Activated CD8-positive, alpha-beta memory T cell treated with anti-CD3 and anti-CD28 coated beads, Interleukin-2, amount 50 U/mL, for 24 hours (primary cell): ENCODE data around the gene ZNF74.

Experiments
- DNase-seq: peaks from one replicate; pipeline ENCODE4 v3.0.0-alpha.2; 2020; ENCODE audit errors: extremely low read depth

Gene ZNF74

DNA sequence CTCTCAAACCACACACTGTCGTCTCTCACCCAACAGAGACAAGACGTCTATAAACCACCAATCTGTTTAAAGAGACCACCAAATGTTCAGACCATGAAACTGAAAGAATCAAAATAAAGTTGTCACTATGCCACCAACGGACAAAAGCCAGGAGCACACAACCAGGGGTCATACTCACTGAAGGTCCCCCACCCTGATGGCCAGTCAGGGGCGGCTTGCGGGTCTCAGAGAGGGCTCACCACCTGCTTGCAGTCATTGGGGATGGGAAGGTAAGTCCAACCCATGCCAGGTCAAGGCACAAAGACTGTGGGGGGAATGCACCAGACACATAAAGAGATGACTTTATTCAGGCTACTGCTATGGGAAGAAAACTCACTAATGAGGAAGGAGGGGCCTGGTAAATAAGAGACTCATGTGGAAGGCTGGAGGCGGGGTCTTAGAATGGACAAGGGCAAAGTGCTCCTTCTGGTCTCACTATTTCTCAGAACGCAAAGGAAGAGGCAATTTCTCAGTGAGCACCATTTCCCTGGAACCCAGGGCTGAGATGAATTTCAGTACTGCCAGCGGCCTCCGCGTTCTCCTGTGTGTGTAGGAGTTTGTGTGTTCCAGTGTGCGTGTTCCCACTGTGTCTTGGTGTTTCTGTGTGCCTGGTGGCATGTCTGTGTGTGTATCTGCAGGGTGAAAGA, 26.3 kb downstream of the ZNF74 start:
- DNase-seq = no peak

DNA sequence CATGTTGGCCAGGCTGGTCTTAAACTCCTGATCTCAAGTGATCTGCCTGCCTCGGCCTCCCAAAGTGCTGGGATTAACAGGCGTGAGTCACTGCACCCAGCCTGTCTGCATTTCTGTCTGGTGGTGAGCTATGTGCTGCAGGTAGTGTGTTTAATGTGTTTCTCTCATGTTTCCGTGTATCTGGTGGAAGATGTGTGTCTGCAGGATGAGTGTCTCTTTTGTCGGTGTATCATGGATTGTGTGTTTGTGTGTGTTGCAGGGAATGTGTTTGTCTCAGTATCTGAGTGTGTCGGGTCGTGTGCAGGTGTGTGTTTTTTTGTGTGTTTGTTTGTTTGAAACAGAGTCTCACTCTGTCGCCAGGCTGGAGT, 27.5 kb downstream of the ZNF74 start:
- no peak for DNase-seq

DNA sequence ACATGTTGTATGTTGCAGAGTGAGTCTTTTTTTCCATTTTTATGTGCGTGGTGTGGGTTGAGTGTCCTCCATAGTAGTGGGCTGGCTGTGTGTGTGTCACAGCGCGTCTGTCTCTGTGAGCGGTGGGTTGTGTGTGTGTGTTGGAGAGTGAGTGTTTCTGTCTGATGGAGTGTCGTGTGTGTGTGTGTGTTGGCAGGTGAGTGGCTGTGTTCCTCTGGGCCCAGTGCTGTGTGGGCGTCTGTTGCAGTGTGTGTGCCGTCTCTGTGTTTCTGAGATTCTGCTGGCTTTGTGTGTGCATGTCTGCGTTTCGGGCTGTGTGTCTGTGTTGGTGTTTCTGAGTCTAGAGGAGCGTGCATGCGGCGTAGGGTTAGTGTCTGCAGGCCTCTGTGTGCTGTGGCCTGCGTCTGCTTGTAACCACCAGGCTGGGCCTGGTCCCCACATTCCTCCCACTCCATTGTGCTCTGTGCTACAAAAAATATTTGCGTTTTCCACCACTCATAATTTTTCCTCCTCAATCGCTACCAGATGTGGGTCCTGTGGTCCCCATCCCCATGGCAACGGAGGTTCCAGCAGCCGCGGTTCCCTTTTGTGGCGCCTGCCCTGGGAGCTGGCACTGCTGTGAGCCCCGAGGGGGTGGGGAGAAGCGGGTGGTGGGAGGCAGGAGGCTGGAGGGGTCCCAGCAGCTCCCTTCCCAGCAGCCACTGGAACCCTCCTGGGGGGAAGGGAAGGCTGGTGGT, 28.5 kb downstream of the ZNF74 start:
- no peak for DNase-seq

DNA sequence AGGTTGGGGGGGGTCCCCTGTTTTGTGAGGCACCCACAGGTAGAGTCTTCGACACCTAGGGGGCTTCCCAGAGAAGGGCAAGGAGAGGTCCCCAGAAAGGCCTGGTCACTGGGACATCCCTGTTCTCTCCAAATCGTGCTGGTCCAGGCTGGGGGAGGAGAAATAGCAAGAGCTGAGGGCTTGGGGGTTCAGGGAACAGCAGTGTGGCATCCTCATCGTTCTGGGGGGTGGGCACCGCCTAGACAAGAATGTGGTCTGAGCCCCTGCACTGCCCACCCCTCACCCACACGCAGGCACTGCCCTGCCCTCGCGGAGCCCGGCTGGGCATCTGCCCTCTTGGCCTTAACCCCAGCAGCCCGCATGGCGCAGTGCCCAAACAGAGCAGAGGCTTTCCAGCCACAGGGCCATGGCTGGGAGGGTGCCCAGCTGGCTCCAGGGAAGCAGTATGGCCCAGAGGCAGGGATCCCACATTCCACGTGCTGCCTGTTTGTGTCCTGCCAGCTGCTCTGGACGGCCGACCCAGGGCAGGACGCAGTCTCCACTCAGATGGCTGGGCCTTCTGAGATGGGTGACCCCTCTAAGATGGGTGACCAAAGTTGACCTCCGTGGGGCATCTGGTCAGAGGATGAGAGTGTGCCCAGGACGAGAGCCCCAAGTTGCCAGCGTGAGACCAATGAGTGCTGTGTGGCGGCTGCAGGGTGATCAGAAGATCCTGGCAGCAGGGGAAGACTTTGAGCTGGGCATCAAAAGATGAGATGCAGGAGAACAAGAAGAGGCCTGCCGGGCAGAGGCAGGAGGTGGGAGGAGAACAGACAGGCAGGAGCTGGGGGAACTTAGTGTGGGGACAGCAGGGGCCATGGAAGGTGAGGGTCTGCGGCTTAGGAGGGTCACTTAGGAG, 29.3 kb downstream of the ZNF74 start:
- DNase-seq = no peak

DNA sequence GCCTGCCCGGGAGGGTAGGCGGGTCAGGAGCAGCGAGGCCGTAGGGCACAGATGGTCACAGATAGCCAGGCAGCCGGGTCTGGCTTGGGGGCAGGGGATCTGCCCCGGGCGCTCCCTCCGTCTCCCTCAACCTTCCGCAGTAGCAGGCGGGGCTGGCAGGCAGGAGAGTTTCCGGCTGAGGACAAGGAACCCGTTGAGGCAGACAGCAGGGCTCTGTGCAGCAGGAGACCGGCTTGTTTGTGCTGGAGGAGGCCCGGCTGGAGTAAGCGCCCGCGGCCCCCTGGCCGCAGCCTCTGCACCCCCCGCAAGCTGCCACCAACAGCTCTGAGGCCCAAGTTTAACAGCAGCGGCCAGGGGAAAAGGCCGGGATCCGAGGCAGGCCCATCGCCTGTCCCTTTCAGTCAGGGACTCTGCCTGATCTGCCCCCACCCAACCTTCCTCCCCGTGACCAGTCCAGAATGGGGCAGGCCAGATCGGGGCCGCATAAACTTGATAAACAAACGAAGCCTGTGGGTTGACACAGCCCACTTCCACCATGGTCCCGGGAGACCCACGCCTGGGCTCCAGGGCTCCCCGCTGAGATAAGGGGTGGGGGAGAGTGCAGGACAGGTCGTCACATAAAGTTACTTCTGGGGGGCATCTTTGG, 30.1 kb downstream of the ZNF74 start:
- no peak for DNase-seq

DNA sequence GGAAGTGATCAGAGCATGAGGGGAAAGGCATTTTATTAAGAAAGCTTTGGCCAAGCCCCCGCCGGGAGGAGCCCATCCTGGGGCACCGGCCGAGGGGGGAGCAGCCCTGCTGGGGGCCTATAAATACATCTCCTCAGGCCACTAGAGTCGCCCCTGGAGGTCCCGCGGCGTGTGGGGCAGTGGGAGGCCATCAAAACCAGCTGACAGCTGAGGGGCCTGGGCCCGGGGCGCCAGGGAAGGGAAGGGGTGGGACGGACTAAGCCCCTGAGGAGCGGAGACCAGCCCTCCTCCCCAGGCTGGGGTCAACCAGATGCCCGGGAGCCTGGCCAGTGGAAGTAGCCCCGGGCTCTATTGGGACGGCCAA, 30.6 kb downstream of the ZNF74 start:
- DNase-seq = no peak

DNA sequence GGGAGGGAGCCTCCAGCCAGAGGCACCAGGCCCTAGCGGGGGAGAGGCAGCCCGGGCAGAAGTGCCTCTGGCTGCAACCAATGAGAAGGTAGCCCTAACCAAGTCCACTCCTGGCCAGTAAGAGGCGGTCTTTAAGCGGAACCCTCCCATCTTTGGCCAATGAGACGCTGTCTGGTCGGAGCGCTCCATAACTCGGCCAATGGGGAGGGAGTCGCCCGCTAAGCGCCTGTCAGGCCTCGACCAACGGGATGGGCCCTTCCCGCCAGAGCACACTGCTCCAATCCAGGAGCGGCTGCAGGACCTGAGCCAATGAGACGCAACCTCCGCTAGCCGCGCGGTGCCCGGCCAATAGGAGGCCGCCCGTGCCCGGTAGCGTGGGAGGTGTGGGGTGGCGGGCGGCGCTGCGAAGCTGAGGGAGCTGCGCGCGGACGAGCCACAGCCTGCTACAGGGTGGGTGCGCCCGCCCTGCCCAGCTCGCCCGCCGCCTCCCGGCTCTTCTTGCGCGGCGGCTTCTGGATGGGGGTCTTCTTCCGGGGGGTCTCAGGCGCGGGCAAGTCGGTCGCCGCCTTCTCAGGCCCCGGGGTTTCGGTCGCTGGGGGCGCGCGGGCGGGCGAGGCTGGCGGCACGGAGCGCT, 31.1 kb downstream of the ZNF74 start:
- no peak for DNase-seq

DNA sequence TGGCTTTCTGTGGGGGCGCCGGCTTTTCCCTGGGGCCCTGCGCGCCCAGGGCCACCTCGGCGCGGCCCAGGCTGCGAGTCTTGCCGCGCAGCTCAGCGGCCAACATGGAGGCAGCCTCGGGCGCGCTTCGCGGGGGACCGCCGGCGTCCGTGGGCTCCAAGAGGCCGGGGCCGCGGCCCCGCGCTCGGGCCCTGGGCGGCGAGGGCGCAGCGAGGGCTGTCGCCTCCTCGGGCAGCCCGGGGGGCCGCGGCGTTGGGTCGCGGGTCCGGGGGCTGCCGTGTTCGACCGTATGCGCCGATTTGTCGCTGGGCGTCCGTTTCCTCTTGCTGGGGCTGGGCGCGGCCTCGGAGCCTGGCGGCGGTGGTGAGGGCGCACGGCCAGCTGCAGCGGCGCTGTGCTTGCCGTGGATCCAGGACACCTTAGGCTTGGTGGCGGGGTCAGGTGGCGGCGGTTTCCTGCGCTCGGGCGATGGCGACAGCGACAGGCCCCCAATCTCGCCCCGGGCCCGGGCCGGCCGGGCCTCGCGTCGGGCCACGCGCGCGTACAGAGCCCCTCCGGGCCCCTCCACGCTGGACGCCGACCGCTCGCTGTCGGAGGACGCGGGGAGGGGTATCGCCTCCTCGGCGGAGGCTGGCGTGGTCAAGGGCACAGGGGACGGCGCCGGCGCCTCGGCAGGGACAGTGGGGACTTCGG, 31.8 kb downstream of the ZNF74 start:
- DNase-seq = no peak

DNA sequence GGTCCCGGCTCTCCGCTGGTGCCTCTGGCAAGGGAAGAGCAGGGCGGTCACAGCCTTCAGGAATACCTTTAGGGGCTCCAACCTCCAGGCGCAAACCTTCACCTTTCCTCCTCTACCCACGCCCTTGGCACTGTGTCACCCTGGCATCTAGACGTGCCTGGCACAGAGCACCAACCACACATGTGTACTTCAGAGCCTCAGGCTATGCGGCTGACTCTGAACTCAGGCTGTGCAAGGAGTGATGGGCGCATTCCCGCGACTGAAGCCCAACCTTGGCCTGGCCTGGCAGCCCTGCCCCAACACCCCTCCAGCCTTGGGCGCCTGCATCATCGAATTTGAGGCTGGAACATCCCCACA, 32.3 kb downstream of the ZNF74 start:
- DNase-seq = no peak

DNA sequence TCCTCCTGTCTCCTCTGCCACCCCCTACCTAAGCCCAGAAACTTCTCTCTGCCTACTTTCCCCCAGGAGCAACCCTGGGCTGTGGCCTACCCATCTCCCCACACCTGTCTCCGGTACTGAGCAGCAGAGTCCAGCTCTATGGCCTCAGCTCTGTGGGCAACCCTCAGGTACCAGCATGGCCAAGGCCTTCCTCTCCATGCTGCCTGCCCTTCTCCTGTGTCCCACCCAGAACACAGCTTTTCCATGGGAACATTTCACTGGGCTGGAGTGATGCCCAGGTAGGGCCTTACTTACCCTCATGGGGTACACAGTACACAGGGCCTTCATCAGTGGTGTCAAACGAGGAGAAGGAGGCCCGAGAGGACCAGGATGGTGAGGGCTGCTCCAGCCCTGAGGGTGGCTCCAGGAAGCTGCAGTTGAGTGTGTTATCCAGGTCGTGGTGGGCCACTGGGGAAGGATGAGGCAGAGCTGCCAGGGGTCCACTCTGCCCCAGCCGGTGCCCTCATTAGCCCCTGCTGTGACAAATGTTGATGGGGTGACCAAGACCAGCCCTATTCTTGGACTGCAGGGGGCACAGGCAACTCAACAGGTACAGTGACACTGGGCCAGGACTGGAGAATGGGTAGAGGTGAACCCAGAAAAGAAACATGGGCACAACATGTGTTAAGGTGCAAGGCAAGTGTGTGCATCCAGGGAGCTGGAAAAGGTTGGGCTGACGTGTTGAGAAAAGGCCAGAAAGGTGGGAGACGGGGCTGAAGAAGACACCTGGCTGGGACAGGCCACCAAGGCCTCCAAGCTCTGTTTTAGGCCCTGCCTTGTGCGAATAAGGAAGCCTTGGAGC, 33.4 kb downstream of the ZNF74 start:
- no peak for DNase-seq

DNA sequence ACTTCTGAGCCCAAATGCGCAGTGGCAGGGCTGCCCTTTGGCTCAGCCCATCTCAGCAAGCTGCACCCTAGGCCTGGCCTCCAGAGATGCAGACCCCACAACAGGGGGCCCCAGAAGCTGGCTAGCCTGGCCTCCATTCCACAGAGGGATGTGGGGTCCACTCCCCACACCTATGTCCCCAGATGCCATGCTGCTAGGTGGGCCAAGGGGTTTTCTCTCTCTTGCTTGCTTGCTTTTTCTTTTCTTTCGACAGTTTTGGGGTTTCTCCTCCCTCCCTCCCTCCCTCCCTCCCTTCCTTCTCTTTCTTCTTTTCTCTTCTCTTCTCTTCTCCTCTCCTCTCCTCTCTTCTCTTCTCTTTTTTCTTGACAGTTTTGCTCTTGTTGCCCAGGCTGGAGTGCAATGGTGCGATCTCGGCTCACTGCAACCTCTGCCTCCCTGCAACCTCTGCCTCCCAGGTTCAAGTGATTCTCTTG, 34.0 kb downstream of the ZNF74 start:
- no peak for DNase-seq

DNA sequence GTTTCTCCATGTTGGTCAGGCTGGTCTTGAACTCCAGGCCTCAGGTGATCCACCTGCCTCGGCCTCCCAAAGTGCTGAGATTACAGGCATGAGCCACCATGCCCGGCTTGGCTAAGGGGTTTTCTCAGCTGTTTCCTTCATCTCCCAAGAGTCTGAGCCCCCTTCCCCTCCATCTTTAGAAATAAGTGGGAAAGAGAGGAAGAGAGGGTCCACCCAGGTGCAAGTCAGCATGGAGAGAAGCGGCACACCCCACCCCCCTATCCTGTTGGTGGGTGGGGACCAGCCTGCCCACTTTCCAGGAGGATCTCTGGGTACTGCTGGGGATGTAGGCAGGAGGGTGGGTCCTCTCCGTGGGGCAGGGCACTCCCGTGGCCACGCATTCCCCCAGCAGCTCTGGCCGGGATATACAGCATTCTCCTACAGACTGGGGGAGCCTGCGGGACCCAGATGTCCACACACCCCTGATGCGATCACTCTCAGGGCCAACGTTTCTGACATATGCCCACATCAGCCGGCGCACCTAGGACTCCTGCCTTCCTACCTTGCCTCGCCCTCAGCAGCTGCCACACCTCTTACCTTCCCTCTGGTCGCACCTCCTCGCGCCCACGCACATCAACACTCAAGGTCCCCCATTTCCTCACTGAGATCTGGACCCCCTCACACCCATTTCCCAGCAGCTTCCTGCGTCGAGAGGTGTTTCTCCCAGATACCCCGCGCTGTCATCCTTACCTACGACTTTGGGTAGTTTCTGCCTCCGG, 34.7 kb downstream of the ZNF74 start:
- DNase-seq = no peak

DNA sequence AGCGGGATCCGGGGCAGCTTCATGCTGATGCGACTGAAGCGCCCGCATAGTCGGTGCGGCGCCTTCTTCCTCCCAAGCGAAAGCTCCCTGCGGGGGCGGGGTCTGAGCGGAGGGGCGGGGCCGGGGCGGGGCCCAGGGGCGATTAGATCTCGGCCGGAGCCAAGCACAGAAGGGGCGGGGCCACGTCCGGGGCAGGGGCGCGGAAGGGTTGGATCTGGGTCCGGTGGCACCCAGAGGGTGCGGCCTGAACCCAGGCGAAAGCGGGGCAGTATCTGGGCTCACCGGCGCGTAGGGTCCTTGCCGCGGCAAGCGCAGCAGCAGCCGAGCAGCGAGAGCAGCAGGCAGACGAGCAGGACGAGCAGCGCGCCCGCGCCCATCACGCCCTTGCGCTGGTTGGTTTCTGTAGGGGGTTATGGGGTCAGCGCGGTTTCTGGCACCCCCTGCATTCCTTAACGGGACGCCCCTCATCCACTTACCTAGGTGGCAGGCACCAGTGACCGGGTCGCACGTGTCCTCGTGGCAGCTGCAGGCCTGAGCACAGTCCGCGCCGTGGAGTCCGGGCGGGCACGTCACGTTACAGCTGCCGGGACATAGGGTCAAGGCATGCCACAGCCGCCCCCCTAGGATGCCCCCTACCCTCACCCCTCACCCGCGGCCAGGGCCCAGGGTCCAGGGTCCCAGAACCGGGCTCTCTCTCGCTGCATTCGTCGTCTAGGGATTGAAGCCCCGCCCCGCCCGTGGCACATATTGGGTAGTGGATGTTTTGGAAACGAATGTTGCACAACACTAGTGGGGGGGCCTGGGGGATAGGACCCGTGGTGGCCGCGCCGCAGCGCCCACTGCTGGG, 35.5 kb downstream of the ZNF74 start:
- peak; percentile 52 for DNase-seq

DNA sequence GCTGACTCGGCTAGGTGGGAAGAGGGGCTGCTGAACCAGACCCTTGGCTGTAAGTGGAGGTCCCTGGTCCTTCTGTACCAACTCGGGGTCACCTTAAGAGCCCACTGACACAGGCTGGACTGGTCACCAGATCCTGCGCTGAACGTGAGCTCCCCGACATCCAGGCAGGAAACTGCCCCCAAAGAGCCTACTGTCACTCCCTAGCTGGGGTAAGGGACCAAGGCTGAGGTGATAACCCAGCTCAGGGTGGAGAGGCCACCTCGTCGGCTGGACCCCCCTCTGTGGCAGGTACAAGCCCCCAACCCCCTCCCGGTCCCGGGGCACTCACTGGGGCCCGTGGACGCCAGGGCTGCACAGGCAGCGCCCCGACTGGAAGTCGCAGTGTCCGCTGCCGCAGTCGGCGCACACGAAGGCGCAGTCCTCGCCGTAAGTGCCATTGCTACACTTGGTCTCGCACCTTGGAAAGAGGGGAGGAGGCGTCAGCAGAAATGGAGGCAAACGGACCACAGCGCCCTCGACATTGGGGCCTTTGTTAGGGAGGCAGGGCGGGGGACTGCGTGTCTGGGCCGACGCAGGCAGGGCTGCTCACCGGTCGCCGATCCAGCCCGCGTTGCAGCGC, 36.3 kb downstream of the ZNF74 start:
- DNase-seq = no peak

DNA sequence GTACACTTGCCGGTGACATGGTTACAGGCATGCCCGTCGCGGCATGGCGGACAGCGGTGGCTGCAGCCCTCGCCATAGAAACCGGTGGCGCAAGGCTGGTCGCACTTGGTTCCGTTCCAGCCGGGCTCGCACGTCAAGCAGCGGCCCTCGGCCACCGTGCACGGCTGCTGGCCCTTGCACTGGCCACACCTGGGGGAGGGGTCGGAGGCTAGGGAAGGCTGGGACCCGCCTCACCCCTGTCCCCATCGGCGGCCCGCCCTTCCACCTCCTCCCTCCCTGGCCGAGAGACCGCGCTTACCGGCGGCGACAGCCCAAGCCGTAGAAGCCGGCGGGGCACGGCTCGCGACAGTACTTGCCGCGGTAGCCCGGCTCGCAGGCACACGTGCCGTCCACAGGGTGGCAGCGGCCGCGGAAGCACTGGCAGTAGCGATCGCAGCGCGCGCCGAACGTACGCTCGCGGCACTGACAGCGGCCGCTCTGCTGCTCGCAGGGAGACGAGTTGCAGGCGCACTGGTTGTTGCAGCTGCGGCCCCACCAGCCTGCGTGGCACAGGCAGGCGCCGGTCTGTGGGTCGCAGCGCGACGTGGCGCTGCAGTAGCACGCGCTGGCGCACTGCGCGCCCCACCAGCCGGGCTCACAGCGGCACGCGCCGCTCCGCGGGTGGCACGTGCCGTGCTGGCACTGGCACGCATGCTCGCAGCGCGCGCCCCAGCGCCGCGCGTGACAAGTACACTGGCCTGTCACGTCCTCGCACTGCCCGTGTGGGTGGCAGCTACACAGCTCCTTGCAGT, 37.0 kb downstream of the ZNF74 start:
- no peak for DNase-seq

DNA sequence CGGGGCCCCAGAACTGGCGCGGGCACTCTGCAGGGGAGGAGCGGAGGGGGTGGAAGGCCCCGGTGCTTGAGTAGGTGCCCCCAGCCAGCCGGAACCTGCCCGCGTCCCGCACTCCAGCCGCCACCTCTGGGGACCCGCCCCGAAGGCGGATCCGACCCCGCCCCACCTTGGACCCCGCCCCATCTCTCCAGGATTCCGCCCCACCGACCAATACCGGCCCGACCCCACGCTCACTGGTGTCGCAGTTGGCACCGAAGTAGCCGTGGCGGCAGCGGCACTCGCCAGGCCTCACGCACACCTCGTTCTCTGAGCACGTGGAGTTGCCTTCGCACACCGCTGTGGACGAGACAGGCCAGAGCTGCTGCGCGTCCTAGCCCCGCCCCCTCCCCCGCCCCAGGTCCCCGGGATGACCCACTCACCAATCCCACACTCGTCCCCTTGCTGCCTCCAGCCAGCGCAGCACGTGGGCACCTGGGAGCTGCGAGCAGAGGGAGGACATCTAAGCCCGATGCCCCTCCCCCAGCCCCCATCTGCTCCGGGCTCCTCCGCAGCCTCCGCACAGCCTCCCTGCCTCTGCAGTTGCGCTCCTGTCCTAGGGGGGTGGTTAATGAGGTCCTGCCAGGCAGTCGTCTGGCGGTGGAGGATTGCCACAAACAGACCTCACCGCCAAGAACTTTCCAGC, 37.7 kb downstream of the ZNF74 start:
- DNase-seq = no peak

DNA sequence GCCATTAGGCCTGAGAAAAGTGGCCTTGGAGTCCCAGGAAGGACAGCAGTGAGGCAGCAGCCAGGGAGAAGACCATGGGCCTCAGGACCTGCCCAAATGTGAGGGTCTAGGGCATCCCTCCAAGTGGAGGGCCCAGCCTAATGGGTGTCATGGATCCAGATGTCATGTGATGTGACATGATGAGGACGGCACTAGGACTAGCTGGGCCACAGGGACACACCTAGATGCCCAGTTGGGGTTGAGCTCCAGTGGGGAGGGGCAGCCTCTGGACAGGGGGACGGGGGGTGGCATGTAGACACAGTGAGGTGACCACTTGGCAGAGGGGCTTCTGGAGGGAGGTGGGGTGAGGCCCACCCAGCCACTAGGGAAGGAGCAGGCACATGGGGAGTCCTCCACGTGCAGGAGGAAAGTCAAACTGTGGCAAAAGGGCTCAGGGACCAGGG, 38.3 kb downstream of the ZNF74 start:
- DNase-seq = no peak
